Measurements from ENCODE around the gene TRAPPC11.

DNA sequence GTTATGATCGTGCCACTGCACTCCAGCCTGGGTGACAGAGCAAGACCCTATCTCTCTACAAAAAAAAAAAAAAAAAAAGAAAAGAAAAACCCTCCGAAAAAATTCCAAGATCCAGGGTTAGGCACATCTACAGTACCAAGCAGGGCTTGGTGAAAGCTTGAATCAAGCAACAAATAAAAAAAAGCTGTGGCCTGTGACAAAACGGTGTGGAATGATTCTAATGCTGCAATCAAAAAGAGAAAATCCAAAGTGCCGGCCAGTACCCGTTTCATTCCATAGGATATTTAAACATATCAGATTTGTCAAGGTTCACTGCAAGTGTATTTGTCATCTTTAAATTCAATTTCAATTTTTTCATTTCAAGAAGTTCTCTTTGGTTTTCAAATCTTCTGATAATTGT, 20.7 kb upstream of the TRAPPC11 start:
- TF ChIP-seq, protein P1, sequence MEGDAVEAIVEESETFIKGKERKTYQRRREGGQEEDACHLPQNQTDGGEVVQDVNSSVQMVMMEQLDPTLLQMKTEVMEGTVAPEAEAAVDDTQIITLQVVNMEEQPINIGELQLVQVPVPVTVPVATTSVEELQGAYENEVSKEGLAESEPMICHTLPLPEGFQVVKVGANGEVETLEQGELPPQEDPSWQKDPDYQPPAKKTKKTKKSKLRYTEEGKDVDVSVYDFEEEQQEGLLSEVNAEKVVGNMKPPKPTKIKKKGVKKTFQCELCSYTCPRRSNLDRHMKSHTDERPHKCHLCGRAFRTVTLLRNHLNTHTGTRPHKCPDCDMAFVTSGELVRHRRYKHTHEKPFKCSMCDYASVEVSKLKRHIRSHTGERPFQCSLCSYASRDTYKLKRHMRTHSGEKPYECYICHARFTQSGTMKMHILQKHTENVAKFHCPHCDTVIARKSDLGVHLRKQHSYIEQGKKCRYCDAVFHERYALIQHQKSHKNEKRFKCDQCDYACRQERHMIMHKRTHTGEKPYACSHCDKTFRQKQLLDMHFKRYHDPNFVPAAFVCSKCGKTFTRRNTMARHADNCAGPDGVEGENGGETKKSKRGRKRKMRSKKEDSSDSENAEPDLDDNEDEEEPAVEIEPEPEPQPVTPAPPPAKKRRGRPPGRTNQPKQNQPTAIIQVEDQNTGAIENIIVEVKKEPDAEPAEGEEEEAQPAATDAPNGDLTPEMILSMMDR (IDR thresholded peaks at IDR 0.05; ENCODE audit: low read depth, low read length) = no peak
- TF ChIP-seq EZH2phosphoT487 (IDR thresholded peaks at IDR 0.05; ENCODE audit: low read depth) = no peak

All from OCI-LY3 (cell line).